ENCODE data around the gene DNAJC22. TPM values are rescaled to one million over a fixed set of nuclear protein-coding genes. Genes with fewer than 3 reads are reported as not detected.
A peak's percentile ranks its signal among the peaks of the same experiment; 100 is the strongest.

DNAJC22 gene
- total and polyA plus RNA-seq, 9 of the 15 experiments (the other 6 are each of a cell fraction or from before 2014, with no cell fraction given) = 0.10 to 1.2 (median 0.47) TPM

DNA sequence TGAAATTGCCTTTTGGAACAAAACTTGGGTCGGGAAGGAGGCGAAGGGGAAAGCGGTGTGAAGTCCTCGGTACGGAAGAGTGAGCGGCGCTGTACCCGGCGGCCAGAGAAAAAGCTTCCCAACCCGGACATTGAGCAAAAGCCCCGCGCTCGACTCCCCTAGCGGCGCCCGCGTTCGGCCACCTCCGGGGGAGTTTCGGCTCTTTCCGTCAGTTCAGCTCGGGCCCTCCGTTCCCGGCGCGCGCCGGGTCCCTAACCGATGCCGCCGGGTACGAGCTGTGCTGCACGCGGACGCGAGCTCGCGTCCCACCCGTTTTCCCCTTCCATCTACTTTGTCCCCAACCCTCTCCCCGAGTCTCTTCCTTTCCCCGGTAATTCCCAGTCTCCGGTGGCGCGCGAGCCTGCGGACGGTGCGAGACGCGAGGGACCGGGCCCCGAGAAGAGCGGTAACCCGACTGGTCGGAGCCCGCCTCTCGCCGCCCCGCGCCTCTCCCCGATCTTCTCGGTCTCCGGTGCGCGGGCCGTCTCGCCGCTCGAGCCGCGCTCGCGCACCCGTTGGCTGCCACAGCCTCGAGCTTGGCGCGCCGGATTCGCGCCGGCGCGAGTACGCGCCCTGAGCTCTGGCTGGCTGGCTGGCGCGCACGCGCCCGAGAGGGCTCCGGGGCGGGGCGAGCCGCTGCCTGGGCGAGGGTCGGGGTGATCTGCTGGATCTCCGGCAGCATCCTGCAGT, 20.1 kb downstream of the DNAJC22 start (continued):
- TF ChIP-seq, protein P1, sequence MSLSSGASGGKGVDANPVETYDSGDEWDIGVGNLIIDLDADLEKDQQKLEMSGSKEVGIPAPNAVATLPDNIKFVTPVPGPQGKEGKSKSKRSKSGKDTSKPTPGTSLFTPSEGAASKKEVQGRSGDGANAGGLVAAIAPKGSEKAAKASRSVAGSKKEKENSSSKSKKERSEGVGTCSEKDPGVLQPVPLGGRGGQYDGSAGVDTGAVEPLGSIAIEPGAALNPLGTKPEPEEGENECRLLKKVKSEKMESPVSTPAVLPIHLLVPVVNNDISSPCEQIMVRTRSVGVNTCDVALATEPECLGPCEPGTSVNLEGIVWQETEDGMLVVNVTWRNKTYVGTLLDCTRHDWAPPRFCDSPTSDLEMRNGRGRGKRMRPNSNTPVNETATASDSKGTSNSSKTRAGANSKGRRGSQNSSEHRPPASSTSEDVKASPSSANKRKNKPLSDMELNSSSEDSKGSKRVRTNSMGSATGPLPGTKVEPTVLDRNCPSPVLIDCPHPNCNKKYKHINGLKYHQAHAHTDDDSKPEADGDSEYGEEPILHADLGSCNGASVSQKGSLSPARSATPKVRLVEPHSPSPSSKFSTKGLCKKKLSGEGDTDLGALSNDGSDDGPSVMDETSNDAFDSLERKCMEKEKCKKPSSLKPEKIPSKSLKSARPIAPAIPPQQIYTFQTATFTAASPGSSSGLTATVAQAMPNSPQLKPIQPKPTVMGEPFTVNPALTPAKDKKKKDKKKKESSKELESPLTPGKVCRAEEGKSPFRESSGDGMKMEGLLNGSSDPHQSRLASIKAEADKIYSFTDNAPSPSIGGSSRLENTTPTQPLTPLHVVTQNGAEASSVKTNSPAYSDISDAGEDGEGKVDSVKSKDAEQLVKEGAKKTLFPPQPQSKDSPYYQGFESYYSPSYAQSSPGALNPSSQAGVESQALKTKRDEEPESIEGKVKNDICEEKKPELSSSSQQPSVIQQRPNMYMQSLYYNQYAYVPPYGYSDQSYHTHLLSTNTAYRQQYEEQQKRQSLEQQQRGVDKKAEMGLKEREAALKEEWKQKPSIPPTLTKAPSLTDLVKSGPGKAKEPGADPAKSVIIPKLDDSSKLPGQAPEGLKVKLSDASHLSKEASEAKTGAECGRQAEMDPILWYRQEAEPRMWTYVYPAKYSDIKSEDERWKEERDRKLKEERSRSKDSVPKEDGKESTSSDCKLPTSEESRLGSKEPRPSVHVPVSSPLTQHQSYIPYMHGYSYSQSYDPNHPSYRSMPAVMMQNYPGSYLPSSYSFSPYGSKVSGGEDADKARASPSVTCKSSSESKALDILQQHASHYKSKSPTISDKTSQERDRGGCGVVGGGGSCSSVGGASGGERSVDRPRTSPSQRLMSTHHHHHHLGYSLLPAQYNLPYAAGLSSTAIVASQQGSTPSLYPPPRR (CRISPR knock-in tag; IDR thresholded peaks at IDR 0.05; ENCODE audit: borderline replicate concordance) = peak; percentile 69; the same call in 1 of the 2 replicates
- TF ChIP-seq ZNF274 (IDR thresholded peaks at IDR 0.05; ENCODE audit: borderline replicate concordance, low read depth, low read length) (no peak), TEAD2 (tag; IDR thresholded peaks at IDR 0.05) (no peak), FOSL1 (tag; conservative IDR thresholded peaks at IDR 0.05) (no peak), POLR2AphosphoS5 (IDR thresholded peaks at IDR 0.05; ENCODE audit: control insufficient read depth, insufficient read depth, low read depth, low read length) (peak; percentile 71), RBBP5 (IDR thresholded peaks at IDR 0.05; ENCODE audit: borderline replicate concordance, insufficient read depth, low read length, poor library complexity, severe bottlenecking) (peak; percentile 80), ASH1L (IDR thresholded peaks at IDR 0.05; ENCODE audit: borderline replicate concordance, low read depth, partially characterized antibody) (peak; percentile 31), ERF (CRISPR knock-in tag; IDR thresholded peaks at IDR 0.05) (no peak), CCAR2 (IDR thresholded peaks at IDR 0.05; ENCODE audit: low read depth, low read length) (no peak), POLR3A (IDR thresholded peaks at IDR 0.05; ENCODE audit: borderline replicate concordance, extremely low read depth, insufficient read depth, insufficient read length) (no peak), CBX5 (IDR thresholded peaks at IDR 0.05; ENCODE audit: borderline replicate concordance, low read depth) (no peak), MEF2D (tag; conservative IDR thresholded peaks at IDR 0.05; ENCODE audit: low read depth) (no peak), ZNF584 (CRISPR knock-in tag; IDR thresholded peaks at IDR 0.05; ENCODE audit: low read depth) (no peak; the same call in 1 of the 2 replicates)
- TF ChIP-seq, protein P2, sequence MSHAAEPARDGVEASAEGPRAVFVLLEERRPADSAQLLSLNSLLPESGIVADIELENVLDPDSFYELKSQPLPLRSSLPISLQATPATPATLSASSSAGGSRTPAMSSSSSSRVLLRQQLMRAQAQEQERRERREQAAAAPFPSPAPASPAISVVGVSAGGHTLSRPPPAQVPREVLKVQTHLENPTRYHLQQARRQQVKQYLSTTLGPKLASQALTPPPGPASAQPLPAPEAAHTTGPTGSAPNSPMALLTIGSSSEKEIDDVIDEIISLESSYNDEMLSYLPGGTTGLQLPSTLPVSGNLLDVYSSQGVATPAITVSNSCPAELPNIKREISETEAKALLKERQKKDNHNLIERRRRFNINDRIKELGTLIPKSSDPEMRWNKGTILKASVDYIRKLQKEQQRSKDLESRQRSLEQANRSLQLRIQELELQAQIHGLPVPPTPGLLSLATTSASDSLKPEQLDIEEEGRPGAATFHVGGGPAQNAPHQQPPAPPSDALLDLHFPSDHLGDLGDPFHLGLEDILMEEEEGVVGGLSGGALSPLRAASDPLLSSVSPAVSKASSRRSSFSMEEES (CRISPR knock-in tag; IDR thresholded peaks at IDR 0.05) = no peak
- TF ChIP-seq, protein P3, sequence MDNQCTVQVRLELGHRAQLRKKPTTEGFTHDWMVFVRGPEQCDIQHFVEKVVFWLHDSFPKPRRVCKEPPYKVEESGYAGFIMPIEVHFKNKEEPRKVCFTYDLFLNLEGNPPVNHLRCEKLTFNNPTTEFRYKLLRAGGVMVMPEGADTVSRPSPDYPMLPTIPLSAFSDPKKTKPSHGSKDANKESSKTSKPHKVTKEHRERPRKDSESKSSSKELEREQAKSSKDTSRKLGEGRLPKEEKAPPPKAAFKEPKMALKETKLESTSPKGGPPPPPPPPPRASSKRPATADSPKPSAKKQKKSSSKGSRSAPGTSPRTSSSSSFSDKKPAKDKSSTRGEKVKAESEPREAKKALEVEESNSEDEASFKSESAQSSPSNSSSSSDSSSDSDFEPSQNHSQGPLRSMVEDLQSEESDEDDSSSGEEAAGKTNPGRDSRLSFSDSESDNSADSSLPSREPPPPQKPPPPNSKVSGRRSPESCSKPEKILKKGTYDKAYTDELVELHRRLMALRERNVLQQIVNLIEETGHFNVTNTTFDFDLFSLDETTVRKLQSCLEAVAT (IDR thresholded peaks at IDR 0.05) = no peak
- TF ChIP-seq, protein P4, sequence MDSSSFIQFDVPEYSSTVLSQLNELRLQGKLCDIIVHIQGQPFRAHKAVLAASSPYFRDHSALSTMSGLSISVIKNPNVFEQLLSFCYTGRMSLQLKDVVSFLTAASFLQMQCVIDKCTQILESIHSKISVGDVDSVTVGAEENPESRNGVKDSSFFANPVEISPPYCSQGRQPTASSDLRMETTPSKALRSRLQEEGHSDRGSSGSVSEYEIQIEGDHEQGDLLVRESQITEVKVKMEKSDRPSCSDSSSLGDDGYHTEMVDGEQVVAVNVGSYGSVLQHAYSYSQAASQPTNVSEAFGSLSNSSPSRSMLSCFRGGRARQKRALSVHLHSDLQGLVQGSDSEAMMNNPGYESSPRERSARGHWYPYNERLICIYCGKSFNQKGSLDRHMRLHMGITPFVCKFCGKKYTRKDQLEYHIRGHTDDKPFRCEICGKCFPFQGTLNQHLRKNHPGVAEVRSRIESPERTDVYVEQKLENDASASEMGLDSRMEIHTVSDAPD (CRISPR knock-in tag; IDR thresholded peaks at IDR 0.05) = no peak
